H9 (cell line): ENCODE results near the gene KRT40. TPM values are rescaled to one million over a fixed set of nuclear protein-coding genes. Genes with fewer than 3 reads are reported as not detected.

ENCODE experiments used
- DNase-seq: peaks from one replicate; pipeline ENCODE4 v3.0.0-alpha.2; 2017
- H2AFZ ChIP-seq: one replicate; pipeline ENCODE4 v1.6.1; 2013; ENCODE audit warnings: mild to moderate bottlenecking, low read length, control low read depth, moderate library complexity
- H2AK5ac ChIP-seq: 2 replicates; pipeline ENCODE4 v1.6.1; 2013; ENCODE audit warnings: low read length, control low read depth, mixed read lengths; ENCODE audit not compliant: insufficient read length
- H2BK120ac ChIP-seq: one replicate; pipeline ENCODE4 v1.6.1; 2013; ENCODE audit warnings: low read depth, mild to moderate bottlenecking, low read length, control low read depth, inconsistent platforms; ENCODE audit not compliant: poor library complexity, severe bottlenecking
- H2BK12ac ChIP-seq: 2 replicates; pipeline ENCODE4 v1.6.1; 2013; ENCODE audit warnings: low read length, control low read depth, mixed read lengths, low read depth; ENCODE audit not compliant: insufficient read length
- H2BK15ac ChIP-seq: 2 replicates; pipeline ENCODE4 v1.6.1; 2013; ENCODE audit warnings: low read depth, low read length, control low read depth
- H2BK20ac ChIP-seq: one replicate; pipeline ENCODE4 v1.6.1; 2013; ENCODE audit warnings: low read depth, mild to moderate bottlenecking, low read length, control low read depth, inconsistent platforms; ENCODE audit not compliant: poor library complexity, severe bottlenecking
- H2BK5ac ChIP-seq: 2 replicates; pipeline ENCODE4 v1.6.1; 2013; ENCODE audit warnings: low read length, control low read depth, mixed read lengths; ENCODE audit not compliant: insufficient read length
- H3K14ac ChIP-seq: 2 replicates; pipeline ENCODE4 v1.6.1; 2013; ENCODE audit warnings: low read length, control low read depth; ENCODE audit not compliant: insufficient read depth
- H3K18ac ChIP-seq: 2 replicates; pipeline ENCODE4 v1.6.1; 2013; ENCODE audit warnings: low read depth, mild to moderate bottlenecking, mixed read lengths, low read length, control low read depth; ENCODE audit not compliant: insufficient read length
- H3K23ac ChIP-seq: 2 replicates; pipeline ENCODE4 v1.6.1; 2013; ENCODE audit warnings: low read length, control low read depth, mixed read lengths, low read depth; ENCODE audit not compliant: insufficient read length
- H3K23me2 ChIP-seq: 2 replicates; pipeline ENCODE4 v1.6.1; 2013; ENCODE audit warnings: low read depth, mild to moderate bottlenecking, mixed read lengths, low read length, control low read depth; ENCODE audit not compliant: insufficient read length, poor library complexity, severe bottlenecking
- H3K27ac ChIP-seq: 2 replicates; pipeline ENCODE4 v1.5.1; 2013; ENCODE audit warnings: low read length, control low read depth, mixed read lengths, low read depth; ENCODE audit not compliant: insufficient read length
- H3K27me3 ChIP-seq: 2 replicates; pipeline ENCODE4 v1.6.1; 2013; ENCODE audit warnings: low read length, control low read depth, inconsistent platforms; ENCODE audit not compliant: insufficient read depth
- H3K4ac ChIP-seq: 2 replicates; pipeline ENCODE4 v1.6.1; 2013; ENCODE audit warnings: low read depth, mild to moderate bottlenecking, control low read depth, inconsistent platforms, low read length, moderate library complexity
- H3K4me1 ChIP-seq: 2 replicates; pipeline ENCODE4 v1.6.1; 2013; ENCODE audit warnings: low read length, control low read depth, inconsistent platforms; ENCODE audit not compliant: insufficient read depth
- H3K4me2 ChIP-seq: 2 replicates; pipeline ENCODE4 v1.6.1; 2013; ENCODE audit warnings: low read length, control low read depth, mixed read lengths; ENCODE audit not compliant: insufficient read length, insufficient read depth
- H3K56ac ChIP-seq: 2 replicates; pipeline ENCODE4 v1.6.1; 2013; ENCODE audit warnings: low read depth, mild to moderate bottlenecking, mixed read lengths, low read length, control low read depth; ENCODE audit not compliant: insufficient read length
- H3K79me1 ChIP-seq: 2 replicates; pipeline ENCODE4 v1.6.1; 2013; ENCODE audit warnings: low read depth, mild to moderate bottlenecking, moderate library complexity, low read length, control low read depth, inconsistent platforms; ENCODE audit not compliant: insufficient read depth, poor library complexity, severe bottlenecking
- H3K79me2 ChIP-seq: 2 replicates; pipeline ENCODE4 v1.6.1; 2013; ENCODE audit warnings: low read length, control low read depth, inconsistent platforms; ENCODE audit not compliant: insufficient read depth
- H3K9ac ChIP-seq: 2 replicates; pipeline ENCODE4 v1.6.1; 2013; ENCODE audit warnings: low read length, control low read depth, mixed read lengths; ENCODE audit not compliant: insufficient read length; ENCODE audit errors: extremely low read depth
- H3K9me3 ChIP-seq: one replicate; pipeline ENCODE4 v1.6.1; 2013; ENCODE audit warnings: low read depth, low read length, inconsistent platforms; ENCODE audit not compliant: control insufficient read depth
- H3T11ph ChIP-seq: one replicate; pipeline ENCODE4 v1.6.1; 2013; ENCODE audit warnings: mild to moderate bottlenecking, low read length, control low read depth, inconsistent platforms
- H4K20me1 ChIP-seq: one replicate; pipeline ENCODE4 v1.6.1; 2013; ENCODE audit not compliant: control insufficient read depth, insufficient read length, insufficient read depth
- H4K5ac ChIP-seq: 2 replicates; pipeline ENCODE4 v1.6.1; 2013; ENCODE audit warnings: low read depth, mild to moderate bottlenecking, mixed read lengths, low read length, control low read depth; ENCODE audit not compliant: insufficient read length
- H4K8ac ChIP-seq: replicated peaks from 2 replicates; pipeline ENCODE4 v1.6.1; 2013; ENCODE audit warnings: low read length, control low read depth, mixed read lengths, low read depth; ENCODE audit not compliant: insufficient read length
- H4K91ac ChIP-seq: 2 replicates; pipeline ENCODE4 v1.6.1; 2013; ENCODE audit warnings: low read depth, mild to moderate bottlenecking, moderate library complexity, mixed read lengths, low read length, control low read depth; ENCODE audit not compliant: insufficient read length
- H3K27ac Mint-ChIP-seq, 3 experiments: 2 replicates in 2 of 3; 3 replicates in 1 of 3; pipeline ENCODE4 v1.8.0; 2020 to 2021; ENCODE audit warnings: mixed read lengths in 3 of 3, mild to moderate bottlenecking in 1 of 3, moderate library complexity in 1 of 3
- H3K27me3 Mint-ChIP-seq: 2 replicates; pipeline ENCODE4 v1.8.0; 2021; ENCODE audit warnings: low read depth, mild to moderate bottlenecking, moderate library complexity, mixed read lengths
- H3K36me3 Mint-ChIP-seq, 3 experiments: 2 replicates in 2 of 3; 3 replicates in 1 of 3; pipeline ENCODE4 v1.8.0; 2020 to 2021; ENCODE audit warnings: low read depth in 3 of 3, mixed read lengths in 3 of 3; ENCODE audit not compliant: insufficient read depth in 1 of 3
- H3K4me1 Mint-ChIP-seq, 2 experiments: 2 replicates each; pipeline ENCODE4 v1.8.0; 2020; ENCODE audit warnings: mixed read lengths in 2 of 2
- H3K4me3 Mint-ChIP-seq, 2 experiments: 2 replicates in 1 of 2; 3 replicates in 1 of 2; pipeline ENCODE4 v1.8.0; 2020 to 2021; ENCODE audit warnings: mild to moderate bottlenecking in 2 of 2, mixed read lengths in 2 of 2, moderate library complexity in 1 of 2
- H3K9me3 Mint-ChIP-seq, 2 experiments: 2 replicates in 1 of 2; 3 replicates in 1 of 2; pipeline ENCODE4 v1.8.0; 2020; ENCODE audit warnings: mild to moderate bottlenecking in 2 of 2, mixed read lengths in 2 of 2, moderate library complexity in 1 of 2
- CTCF ChIP-seq: fragments of 200-600 bp; sonication (generic); conservative IDR thresholded peaks from 3 replicates; pipeline ENCODE4 v1.8.0; 2021; ENCODE audit warnings: antibody characterized with exemption, mild to moderate bottlenecking
- WGBS: extraction: QIAGEN DNeasy Blood & Tissue Kit; methylation state at CpG from one replicate; pipeline ENCODE4 v1.1.7; 2013; ENCODE audit warnings: missing lambda C conversion rate, low lambda C conversion rate, mixed read lengths; ENCODE audit not compliant: insufficient read length; ENCODE audit errors: extremely low coverage; 5-methylcytosine and 5-hydroxymethylcytosine counted together
- total RNA-seq: library from RNA; stranded (reverse); gene quantifications from 2 replicates; pipeline ENCODE4 v1.2.1, GENCODE V29; 2021

Gene KRT40
- total RNA-seq, 1 experiment from 2014 or later: not detected

GRCh38 chr17:40938981-40939380 lies 45.1 kb downstream of the KRT40 start:
- Mint-ChIP-seq H3K27me3 (peaks cover 4% of the 10 kb centered on the region), H3K27ac (no peak overlapping the region), H3K4me1 (peaks cover 12 to 16% of the 10 kb centered on the region in 2 experiments), H3K36me3 (no peaks in the 10 kb centered on the region), H3K4me3 (no peak overlapping the region), H3K9me3 (peaks cover 0 to 4% of the 10 kb centered on the region in 2 experiments; a peak in 3 of 5 replicates)
- no peak overlapping the region for H3K18ac ChIP-seq
- H3K4ac ChIP-seq: no peak overlapping the region
- H2AK5ac ChIP-seq: no peak overlapping the region
- H3K9me3 ChIP-seq: no peaks in the 10 kb centered on the region
- H4K91ac ChIP-seq: no peak overlapping the region
- no peak overlapping the region for H3T11ph ChIP-seq
- no peak overlapping the region for H4K5ac ChIP-seq
- no peaks in the 10 kb centered on the region for H3K79me2 ChIP-seq
- no CpG with 5 or more reads among the region's 3 CpGs for WGBS
- no peak overlapping the region for H3K56ac ChIP-seq
- H3K23me2 ChIP-seq: peaks cover 3% of the 10 kb centered on the region
- no peak overlapping the region for H2BK120ac ChIP-seq
- no peak overlapping the region for H2BK12ac ChIP-seq
- H3K4me2 ChIP-seq: no peak overlapping the region
- no peak overlapping the region for H2BK5ac ChIP-seq
- no peak overlapping the region for H3K9ac ChIP-seq
- no peak overlapping the region for H2BK20ac ChIP-seq
- no peaks in the 10 kb centered on the region for H3K27me3 ChIP-seq
- H4K8ac ChIP-seq: no peak overlapping the region
- H4K20me1 ChIP-seq: no peaks in the 10 kb centered on the region
- H3K27ac ChIP-seq: no peak overlapping the region
- H3K79me1 ChIP-seq: no peaks in the 10 kb centered on the region
- TF ChIP-seq CTCF: no peak
- DNase-seq: no peak
- H3K4me1 ChIP-seq: no peaks in the 10 kb centered on the region
- no peak overlapping the region for H2BK15ac ChIP-seq
- no peak overlapping the region for H2AFZ ChIP-seq
- H3K14ac ChIP-seq: no peak overlapping the region
- H3K23ac ChIP-seq: no peak overlapping the region
